ENCODE measurements around the gene PPP1R3F.

DNA sequence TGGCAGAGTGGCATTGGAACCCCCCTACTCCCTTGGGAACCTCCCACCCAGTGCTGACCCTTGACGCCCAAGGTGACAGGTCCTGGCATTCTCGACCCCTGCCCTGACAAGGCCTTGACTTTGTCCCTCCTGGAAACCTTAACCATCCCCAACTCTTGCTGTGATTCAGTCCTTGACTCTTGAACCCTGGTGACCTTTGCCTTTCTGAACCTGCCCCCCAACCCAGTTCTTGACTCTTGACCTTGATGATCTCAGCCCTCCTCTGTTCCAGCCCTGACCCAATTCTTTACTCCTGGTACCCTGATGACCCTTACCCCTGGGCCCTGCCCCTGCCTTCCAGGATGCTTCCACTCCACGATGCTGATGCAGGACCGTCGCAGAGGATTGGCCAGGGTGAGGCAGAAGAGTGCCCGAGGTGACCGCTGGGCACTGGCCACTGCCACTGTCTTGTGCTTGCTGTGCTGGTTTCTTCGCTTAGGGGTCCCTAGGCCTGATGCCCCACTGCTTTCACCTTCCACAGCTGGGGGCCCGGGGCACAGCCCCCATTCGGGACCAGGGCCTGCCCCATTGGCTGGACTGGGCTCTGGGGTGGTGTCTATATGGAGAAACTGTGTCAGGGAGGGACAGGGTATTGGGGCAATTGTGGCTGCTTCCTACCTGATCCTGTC, 38.1 kb upstream of the PPP1R3F start:
- TF ChIP-seq POLR2AphosphoS5 (IDR thresholded peaks at IDR 0.05; ENCODE audit: low read depth): no peak
- TF ChIP-seq, protein P1, sequence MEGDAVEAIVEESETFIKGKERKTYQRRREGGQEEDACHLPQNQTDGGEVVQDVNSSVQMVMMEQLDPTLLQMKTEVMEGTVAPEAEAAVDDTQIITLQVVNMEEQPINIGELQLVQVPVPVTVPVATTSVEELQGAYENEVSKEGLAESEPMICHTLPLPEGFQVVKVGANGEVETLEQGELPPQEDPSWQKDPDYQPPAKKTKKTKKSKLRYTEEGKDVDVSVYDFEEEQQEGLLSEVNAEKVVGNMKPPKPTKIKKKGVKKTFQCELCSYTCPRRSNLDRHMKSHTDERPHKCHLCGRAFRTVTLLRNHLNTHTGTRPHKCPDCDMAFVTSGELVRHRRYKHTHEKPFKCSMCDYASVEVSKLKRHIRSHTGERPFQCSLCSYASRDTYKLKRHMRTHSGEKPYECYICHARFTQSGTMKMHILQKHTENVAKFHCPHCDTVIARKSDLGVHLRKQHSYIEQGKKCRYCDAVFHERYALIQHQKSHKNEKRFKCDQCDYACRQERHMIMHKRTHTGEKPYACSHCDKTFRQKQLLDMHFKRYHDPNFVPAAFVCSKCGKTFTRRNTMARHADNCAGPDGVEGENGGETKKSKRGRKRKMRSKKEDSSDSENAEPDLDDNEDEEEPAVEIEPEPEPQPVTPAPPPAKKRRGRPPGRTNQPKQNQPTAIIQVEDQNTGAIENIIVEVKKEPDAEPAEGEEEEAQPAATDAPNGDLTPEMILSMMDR (IDR thresholded peaks at IDR 0.05; ENCODE audit: insufficient read depth, low read length): no peak

All from HL-60 (cell line).